HG03139 (cell line): ENCODE results near the gene WNT11.

Experiments used
- ATAC-seq: cut with Tn5 transposase; IDR thresholded peaks from one replicate; pipeline ENCODE4 v1.9.1; 2021; ENCODE audit not compliant: unreplicated experiment

The WNT11 gene

DNA sequence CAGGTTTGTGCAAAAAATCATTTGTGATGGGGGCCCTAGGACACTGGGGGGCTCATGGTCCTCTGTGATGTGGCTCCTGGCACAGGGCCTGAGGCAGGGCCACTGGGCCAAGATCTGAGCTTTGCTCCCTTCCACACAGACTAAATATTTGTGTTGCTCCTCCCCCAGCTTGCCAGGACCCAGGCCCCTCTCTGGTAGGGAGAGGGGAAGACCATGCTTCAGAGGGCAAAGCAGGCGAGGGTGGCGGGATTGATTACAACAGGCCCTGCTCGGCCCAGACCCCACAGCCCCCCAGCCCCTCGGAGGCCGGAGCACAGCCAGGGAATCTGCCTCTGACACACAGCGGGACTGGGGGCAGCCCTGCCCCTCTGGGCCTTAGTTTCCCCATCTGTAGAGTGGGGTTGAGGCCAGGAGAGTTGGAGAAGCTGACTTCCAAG lies 29.0 kb downstream of the WNT11 start:
- ATAC-seq = no peak

DNA sequence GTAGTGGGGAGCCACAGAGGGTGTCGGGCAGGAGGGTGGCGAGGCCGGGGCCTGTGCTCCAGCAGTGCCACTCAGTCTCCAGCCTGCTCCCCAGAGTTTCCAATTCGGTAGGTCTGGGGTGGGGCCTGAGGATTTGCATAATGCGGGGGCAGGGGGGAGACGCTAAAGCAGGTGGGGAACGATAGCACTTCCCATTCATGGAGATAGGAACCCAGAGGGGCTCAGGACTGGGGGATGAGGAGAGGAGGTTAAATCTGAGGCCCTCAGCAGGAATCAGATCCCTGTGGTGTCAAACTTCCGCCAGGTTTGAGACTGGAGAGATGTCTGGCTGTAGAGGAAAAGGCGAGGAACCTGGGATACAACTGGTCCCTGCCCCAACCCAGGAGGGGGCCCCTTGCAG lies 29.8 kb downstream of the WNT11 start:
- ATAC-seq = no peak

DNA sequence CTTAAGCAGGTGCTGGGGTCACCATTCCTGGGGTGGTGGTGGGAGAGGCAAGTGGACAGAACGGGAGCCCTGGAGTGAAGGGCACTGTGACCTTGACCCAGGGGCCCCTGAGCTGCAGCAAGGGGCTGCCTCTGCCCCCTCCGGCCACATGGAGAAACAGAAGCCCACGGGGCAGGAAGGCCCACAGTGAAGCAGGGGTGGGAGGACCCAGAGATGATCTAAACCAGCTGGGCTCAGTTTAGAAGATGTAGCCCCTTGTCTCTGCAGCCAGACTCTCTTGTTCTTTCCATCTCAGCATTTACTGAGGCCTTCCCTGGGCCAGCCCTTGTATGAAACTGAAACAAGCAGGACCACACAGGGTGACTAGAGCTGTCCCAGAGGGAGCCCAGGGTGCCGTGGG lies 30.5 kb downstream of the WNT11 start:
- no peak for ATAC-seq

DNA sequence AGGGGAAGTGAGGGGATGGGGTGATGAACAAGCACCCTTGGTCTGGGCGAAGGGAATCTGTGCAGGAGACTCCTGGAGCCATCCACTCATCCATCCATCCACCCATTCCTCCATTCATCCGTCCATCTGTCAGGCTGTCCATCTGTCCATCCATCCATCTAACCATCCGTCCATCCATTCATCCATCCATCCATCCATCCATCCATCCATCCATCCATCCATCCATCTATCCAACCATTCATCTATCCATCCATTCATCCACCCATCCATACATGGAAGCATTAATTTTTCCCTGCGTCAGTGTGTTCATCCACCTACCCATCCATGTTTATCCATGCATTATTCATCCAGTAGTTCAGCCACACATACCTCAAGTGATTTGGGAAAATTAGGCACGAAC lies 32.0 kb downstream of the WNT11 start:
- ATAC-seq = no peak

DNA sequence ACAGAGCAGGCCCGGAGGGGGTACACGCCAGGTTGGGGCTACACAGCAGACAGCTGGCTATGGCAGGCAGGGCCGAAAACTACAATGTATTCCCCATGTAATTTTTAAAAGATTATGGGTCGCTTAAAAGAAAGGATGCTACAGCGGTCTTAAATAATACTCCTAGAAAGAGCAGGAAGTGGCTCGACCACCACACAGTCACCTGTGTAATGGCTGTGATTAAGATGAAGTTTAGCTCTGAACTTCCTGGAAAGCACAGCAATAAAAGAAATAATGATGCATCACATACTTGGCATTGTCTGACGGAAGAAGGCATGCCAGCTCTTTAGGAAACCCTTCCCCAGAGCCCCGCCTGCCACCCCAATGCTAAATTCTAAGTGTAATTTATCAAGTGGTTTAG lies 32.6 kb downstream of the WNT11 start:
- ATAC-seq = no peak

DNA sequence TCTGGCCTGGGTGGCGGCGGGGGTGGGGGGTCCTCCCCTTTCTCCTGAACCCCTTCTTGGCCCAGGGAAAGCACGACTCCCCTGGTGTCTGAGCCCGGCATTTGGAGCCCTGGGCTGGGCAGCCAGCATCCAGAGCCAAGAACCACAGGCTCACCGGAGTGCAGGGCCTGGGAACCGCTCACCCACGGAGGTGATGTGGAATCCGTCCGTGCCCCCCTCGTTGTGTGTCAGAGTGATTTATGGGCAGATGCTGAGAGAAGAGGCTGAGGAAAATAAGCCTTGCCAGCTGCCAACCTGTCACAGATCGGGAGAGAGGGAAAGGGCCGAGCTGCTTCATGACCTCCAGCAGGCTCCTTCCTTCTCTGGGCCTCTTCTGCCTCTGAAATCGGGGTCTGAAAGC lies 33.7 kb downstream of the WNT11 start:
- no peak for ATAC-seq

DNA sequence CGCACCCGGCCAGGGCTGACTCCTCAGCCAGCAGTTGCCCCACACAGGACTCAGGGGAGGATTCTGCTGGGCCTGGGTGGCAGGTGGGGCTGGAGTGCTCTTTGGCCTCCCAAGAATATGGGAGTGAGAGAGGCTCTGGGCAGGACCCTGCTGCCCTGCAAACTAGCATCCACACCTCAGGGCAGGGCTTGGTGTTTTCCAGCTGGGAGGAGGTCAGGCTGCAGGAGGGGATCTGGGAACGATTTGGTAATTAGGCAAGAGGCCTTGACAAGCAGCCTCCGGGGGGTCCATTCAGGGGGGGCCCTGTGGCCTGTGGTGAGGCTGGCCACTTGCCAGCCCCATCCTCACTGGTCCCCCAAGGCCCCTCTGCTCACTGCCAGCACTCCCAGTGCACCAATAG lies 35.8 kb downstream of the WNT11 start:
- no peak for ATAC-seq

DNA sequence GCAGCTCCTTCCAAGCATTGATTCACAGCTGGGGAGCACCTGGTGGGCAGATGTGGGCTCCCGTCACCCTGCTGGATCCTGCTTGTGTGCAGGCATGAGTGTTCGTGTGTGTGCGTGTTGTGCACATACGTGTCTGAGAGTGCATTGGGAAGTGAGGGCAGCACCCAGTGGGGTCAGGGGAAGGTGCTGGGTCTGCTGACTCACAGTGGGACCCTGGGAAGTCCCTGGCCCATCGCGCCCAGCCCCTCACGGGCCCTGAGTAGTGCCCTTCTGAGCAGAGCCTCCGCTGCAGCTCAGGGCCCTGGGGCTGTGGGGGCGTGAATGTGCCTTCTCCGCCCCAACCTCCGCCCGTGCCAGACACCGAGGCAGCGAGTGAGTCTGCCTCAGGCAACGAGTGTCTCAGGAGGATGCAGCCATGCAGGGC lies 36.8 kb downstream of the WNT11 start:
- ATAC-seq = no peak

DNA sequence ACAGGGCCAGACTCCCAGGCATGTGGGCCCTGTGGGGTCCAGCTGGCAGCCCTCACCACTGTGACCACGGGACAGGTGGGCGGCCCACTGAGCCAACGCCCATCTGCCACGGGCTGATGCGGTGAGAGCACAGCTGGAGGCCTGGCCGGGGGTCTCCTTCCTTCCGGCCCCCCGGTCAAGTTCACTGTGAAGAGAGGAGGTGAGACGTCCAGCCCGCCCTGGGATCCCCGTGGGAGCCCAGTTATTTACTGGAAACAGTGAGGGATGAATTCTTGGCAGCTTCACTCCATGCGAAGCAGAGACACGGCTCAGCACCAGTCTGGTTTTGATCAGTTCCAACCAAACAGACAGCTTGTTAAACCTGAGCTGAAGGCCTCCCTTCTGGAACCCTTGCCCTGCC lies 38.7 kb downstream of the WNT11 start:
- ATAC-seq = no peak

DNA sequence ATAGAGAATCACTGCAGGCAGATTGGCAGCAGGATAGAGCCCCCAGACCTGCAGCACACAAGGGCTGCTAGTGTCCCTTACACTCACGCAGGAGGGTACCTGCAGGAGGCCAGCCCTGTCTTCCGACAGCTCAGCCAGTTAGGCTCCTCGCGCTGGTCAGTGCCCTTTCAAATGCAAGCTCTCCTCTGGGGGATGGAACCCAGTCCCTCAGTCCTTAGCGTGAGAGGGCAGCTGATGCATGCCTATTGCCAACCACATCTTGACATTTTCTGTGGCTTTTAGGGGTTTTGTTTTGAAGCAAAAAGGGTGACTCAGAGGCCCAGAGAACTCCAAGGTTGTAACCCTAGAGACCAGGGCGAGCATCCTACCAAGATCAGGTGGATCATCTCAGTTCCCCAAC lies 40.0 kb downstream of the WNT11 start:
- ATAC-seq = no peak

DNA sequence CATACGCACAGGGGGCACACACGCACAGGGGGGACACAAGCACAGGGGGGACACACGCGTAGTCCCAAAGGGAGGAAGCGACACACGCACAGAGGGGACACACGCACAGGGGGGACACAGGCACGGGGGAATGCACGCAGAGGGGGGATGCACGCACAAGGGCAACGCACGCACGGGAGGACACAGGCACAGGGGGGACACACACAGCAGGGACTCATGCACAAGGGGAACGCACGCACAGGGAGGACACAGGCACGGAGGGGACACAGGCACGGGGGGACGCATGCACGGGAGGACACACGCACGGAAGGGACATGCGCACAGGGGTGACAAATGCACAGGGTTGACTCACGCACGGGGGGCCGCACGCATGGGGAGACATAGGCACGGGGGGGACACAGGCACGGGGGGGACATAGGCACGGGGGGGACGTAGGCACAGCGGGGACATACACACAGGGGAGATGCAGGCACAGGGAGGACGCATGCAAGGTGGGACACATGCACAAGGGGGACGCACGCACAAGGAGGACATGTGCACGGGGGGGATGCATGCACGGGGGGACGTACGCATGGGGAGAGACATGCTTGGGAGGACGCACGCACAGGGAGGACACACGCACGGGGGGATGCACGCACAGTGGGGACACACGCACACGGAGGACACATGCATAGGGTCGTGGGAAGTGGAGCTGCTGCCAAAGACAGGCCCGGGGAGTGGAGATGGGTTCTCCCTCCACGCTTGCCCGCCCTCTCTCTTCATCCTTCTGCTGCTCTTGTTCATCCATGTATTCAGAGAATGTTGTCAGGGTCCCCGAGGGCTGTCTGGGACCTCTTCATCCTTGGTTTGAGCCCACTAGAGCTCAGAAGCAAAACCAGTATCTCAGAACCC lies 41.2 kb downstream of the WNT11 start:
- no peak for ATAC-seq

DNA sequence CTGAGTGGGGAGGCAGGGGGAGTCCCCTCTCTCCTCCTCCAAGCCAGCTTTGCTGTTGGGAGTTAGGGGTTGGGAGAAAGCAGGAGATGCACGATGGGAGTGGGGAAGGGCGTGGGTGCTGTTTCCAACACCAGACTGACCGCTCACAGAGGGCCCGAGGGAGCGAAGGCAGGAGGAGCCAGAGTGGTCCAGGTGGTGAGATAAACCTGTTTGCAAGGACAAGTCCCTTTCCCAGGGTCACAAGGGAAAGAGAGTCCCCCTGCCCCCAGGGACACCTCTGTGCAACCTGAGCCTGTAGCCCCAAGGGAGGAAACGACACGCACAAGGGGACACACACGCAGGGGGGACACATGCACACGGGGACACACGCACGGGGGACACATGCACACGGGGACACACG lies 42.2 kb downstream of the WNT11 start:
- no peak for ATAC-seq

DNA sequence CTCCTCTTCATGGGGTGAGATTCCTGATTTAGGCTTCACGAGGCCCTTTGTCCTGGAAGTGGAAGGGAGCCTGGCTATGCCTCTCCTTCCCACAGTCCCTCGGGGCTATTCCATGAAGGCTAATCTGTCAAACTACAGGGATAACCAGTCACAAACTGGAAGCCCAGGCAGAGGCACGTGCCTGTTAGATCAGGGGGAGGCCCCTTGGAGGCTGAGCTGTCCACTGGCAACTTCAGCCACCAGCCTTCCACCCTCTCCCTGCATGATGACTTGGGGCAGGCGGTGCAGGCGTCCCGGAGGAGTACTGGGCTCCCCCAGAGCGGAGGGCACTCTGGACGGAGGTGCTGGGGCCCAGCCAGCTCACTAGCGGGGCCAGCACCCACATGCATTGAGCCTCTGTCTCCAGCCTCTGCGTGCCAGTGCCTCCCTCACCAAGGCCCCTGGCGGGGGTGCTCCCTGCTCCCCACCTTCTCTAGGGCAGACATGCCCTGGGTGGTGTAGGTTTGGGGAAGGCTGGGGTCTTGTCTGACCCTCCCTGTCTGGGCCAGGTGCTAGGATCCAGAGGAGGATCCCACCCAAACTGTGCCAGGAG lies 42.9 kb downstream of the WNT11 start:
- no peak for ATAC-seq

DNA sequence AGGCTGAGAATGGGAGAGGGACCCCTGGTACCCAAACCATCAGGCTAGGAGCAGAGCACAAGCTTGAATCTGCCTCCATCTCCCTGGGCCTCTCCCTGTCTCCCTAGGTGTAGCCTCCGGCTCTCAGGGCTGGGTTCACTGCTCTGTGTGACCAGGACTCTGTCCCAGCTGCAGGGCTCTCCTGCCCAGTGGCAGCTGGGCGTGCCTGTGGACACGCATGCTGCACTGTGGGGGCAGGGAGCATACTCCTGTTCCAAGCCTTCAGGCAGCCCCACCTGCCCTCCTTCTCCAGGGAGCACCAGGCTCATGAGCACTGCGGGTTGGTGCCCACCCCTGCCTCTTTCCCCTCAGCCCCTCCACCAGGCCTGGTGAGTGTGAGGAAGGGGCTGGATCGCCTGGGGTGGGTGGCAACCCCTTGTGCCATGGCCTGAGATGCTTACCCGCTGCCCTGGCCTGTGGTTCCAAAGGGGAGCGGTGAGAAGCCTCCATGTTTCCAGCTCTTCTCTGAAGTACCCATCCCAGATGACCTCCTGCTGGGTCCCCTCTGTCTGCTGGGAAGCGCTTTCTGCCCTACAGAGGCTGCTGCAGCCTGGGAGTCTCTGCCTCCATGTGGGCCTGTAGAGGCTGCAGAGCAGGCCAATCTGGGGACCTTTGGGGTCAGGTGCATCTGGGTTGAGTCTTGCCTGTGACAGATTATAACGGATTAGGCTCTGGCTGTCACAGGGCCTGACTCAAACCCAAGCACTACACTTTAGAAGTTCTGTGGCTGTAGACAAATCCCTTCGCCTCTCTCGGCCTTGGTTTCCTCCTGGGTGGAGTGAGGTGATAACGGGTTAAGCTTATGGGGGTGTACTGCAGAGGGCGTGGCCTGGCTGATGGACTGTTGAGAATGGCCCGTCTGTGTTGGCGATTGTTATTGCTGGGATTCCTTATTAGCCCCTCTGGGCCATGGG lies 43.7 kb downstream of the WNT11 start:
- no peak for ATAC-seq

DNA sequence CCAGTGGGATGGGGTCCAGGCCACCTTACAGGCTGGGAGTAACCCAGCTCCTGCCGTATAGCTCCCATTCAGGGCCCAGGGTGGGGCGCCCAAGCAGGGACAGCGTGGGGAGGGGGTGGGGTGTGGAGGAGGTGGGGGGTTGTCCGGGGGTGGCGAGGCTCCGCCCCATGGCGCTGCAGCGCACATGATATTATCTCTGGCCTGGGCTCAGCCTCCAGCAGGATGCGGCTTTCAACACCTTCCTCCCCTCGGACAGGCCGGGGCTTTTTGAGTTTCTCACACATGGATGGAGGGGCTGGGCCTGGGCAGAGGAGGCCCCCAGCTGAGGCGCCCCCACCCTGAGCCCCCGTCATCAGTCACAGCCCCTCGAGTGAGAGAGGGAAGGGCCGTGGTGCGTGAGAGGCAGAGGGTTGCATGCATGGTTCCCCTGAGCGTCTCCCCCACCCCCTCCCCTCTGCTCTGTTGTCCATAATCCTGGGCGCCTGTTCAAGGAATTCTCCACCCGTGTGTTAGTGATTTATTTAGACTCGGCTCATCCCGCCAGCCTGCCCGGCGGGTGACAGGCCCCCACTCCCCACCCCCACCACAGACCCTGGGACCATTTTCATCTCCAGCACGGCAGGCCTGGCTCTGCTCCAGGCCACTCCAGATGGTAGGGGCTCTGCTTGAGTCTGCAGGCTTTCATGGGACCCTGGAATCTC lies 44.9 kb downstream of the WNT11 start:
- ATAC-seq = no peak

DNA sequence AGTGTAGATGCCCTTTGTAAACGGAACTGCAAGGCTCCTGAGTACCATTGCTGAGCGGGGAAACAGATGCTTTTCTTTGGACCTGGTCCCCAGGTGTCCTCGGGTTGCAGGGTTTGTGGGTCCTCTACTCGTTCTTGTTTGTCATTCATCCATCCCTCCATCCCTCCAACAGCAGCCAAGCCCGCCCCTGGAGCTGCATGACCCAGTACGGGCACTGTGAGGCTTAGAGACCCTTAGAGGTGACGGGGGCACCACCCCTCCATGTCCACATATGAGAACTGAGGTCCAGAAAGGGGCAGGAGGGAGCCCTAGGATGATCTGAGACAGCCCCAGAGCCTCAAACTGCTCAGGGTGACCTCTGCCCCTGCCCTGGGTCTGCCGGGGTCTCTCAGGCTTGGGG lies 45.4 kb downstream of the WNT11 start:
- no peak for ATAC-seq

DNA sequence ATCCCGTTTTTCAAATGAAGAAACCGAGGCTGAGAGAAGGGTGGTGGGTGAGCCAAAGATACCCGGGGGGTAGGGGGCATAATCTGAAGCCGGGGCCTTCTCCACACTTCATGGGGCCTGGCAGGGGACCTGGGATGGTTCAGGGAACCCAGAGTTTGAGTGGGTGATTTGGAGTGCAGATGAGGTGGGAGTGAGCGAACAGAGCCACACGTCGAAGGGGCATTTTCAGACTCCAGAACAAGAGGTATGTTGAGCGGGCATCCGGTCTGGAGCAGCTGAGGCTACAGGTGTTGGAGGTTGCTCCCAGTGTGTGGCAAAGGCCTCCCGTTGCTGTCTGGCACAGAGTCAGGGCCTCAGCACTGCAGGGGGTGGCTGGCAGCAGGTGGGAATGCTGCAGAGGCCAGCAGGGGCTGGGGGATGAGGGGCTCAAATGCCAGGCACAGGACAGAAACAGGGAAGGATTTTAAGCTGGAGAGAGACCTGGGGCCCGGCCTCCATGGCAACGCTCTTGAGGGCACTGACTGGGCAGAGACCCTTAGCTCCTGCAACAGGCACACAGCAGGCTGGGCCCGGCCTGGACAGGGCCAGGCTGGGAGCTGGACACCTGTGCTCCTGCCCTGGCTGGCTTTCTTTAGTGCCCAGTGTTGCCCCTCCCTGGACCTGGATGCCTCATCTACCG lies 46.2 kb downstream of the WNT11 start:
- no peak for ATAC-seq

DNA sequence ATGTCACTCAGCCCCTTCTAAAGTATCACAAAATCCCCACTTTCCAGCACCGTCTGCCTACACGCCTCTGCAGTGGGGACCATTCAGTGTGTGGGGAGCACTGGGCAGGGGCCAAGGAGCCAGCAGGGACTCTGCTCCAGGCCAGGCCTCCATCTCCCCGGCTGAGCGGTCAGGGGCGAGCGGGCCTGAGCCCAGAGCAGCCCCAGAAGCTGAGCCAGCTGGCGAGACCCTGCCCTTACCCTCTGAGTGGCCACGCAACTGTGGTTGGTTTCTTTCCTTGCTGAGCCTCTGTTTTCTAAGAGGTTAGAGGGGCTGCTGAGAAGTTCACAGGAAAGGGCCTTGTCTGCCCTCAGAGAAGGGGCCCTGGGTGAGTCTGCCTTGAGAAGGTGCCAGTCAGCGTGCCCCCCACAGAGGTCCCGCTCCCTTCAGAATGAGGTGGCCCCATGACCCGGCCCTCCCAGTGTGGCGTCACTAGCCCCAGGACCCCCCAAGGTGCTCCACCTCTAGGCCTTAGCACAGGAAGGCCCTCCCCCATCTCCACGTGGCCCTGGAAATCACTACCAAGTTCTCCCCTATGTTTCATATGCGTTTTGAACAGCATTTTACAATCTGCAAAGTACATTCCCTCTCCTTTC lies 46.9 kb downstream of the WNT11 start:
- ATAC-seq = no peak

DNA sequence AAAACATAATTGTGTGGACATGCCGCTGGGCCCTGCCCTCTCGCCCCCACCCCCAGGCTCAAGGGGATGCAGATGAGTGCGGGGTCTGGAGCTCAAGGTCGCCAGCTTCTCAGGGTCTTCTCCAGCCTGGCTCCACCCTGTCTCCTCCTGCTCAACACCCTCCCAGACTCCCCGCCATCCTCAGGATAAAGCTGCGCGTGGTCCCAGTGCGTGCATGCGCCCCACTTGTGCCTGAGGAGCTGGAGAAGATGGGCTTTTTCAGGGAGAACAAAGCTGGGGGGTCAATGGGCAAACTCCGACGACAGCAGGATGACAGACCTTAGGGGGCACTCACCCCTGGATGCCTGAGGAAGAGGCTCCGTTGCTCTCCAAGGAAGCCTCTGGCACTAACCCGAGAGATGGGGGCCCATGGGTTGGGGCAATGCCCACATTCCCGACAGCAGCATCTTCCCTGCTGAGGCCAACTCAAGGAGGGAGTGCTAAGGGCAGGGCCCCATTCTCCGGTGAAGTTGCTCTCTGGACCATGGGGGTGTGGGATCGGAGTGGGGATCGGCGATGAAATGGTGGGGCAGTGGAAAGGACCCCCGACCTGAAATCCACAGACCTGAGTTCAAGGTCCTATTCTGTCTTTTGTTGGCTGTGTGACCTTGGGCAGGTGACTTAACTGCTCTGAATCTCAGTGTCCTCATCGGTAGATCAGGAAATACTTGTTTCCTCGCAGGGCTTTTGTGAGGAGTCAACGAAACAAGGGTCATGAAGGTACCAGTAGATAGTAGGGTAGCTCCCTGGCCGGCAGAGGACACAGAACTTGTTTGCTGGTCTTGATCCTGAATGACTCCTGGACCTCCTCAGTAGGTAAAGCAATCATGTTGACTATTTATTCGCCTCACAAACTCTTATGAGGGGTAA lies 47.7 kb downstream of the WNT11 start:
- no peak for ATAC-seq
